Suppressor macrophage treated with lipopolysaccharide for 4 hours (primary cell): Measurements from ENCODE around the gene CERS6.
"Not testable (repeated sequence)": the region's sequence is repeated elsewhere in the genome, so short reads cannot be mapped to it uniquely, and the experiment has no call there.

Experiments used
- DNase-seq: peaks from one replicate; pipeline ENCODE4 v3.0.0-alpha.2; 2020

CERS6 gene

DNA sequence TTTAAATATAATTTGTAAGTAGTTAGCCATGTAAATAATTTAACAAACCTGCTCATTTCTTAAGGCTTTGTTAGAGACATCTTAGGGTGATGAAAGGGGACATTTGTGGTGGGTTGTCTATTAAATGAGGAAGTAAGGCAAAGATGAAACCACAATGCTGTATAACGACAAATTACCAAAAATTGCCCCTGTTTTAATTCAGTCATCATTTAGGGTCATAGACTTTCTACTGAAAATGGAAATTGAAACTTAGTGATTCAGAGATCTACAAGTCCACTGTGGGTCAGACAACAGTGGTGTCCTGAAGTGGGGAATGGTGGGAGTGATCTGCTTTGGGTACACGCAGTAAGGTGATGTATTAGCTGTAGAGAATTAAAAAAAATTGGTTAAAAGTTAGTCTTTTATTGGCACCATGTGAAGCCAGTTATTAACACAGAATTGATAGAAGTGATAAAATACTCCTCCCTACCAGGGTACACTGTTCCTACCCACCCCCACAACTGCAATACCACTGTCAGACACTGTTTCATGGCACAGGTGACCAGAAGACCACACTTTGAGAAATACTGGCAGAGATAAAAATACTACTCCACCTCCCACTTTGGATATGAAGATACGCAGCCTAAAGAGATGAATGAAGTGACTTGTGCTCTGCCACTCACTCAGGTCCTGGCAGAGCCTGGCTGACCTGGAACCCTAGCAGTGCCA, 13.4 kb downstream of the CERS6 start:
- peak; percentile 92 for DNase-seq

DNA sequence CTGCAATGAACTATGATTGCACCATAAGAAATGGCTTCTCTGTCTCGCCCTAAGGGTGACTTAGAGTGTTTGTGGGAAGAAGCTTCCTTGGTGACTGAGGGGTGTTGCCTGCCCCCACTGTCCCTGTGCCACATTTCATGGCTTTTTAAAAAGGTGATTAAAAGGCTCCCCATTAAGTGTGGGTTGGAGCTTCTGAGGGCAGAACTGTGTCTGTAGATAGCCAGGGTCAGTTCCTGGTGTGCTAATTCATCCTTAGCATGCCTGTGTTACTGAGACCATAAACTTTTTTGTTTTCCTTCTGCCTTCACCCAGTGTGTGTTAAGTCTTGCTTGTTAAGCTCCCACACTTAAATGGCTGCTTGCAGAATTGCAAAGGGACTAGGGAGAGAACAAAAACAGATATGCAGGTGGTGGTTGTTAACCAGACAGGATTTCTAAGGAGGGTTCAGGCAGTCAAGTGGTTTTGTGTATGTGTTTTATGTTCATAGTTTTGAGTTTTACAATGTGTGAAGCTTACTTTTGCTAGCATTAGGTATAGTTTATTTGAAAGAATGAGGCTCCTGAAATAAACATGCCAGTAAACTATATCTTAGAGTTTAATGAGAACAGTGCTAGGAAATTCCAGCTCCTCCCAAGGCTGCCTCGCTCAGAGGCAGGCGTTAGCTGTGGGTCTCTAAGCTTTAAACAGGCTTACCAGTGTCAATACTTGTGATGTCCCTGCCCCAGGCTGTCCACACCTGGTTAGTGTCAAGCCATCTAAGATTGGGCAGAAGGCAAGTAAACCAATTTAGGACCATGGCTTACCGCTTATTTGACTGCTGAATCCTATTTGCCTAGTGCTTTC, 14.5 kb downstream of the CERS6 start:
- peak; percentile 51 for DNase-seq

DNA sequence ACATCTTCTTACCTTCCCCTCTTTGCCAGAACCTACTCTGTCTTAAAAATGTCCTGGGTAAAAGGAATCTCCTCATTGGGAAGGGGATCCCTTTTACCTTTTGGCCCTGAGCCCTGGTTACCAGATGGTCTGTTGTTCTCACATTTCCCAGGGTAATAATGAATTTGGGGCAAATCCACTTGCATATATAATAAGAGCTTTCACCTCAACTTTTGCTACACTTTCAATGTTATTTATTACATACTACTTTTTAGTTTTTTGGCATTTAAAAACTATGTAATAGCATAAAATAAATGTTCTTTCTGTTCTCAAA, 15.0 kb downstream of the CERS6 start:
- no peak for DNase-seq

DNA sequence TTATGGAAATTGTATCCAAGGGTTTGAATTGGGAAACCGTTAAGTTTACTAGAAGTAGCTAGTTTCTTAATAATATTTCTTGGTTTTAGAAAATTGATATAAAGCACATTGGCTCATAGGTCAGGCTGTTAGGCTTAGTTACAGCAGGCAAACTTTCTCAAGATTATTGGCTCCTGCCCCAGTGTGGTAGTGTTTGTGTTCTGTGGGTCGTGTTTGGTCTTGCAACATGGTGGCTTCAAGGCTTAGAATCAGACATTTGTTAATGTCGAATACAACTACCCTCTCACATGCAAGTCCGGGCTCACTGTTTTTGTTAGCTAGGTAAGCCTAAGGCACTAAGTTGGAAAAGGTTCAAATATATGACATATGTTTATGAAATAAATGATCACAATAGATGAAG, 19.6 kb downstream of the CERS6 start:
- no peak for DNase-seq

DNA sequence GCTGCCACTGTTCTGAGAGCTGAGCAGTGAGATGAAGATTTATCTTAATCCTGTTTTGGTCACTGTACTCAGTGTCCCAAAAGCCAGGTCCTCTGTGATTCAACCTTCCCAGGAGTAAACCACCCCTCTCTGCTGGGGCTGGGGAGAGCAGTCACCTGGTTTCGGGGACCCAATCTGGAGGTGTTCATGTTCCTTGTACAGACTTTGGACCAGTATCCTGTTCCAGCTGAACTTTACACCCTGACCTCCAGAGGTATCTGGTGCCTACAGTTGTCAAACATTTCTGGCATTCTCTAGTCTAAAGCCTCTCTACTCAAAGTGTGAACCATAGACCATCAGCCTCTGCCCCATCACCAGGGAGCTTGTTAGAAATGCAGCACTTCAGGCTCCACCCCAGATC, 22.1 kb downstream of the CERS6 start:
- DNase-seq: no peak

- DNase-seq: no peak
Observed at GRCh38 chr2:168480356-168480755, 24.3 kb downstream of the CERS6 start.

GRCh38 chr2:168480825-168481585, 24.9 kb downstream of the CERS6 start:
- DNase-seq: no peak

DNA sequence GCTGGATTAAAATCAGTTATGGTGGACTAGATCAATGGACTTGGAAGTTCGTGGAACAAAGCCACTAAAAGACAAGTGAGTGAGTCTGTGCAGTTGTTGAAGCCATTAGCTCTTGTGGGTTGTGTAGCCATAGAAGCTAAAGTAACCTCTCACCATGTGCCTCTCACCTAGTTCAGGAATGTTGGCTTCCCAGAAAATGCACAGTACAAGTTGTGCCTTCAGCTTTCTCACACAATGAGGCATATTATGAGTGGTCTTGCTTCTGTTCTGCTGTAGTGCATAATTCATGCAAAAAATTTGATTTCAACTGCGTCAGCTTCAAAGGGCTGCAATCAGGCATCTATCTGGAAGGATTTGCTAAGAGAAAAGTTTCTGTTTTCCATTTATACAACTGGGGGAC, 26.2 kb downstream of the CERS6 start:
- DNase-seq: no peak

GRCh38 chr2:168482952-168483831, 27.1 kb downstream of the CERS6 start:
- DNase-seq: no peak

DNA sequence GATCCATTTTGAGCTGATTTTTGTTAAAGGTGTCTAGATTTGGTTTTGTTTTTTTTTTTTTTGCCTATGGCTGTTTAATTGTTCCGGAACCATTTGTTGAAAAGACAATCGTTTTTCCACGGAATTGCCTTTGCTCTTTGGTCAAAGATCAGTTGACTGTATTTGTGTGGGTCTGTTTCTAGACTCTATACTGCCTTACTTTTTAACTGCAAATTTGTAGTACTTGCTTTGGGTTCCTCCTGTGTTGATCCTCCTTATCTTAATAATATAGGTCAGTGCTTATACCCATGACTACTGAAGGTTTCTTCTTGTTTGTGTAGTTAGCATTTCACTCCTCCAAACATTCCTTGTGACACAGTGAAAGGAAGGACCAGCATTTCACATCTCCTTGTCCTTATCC, 30.4 kb downstream of the CERS6 start:
- DNase-seq: no peak

GRCh38 chr2:168490015-168490874, 34.2 kb downstream of the CERS6 start:
- DNase-seq: peak; percentile 87

- DNase-seq: peak; percentile 80
Observed at GRCh38 chr2:168490946-168491605, 35.0 kb downstream of the CERS6 start.

GRCh38 chr2:168491728-168492127, 35.7 kb downstream of the CERS6 start:
- not testable (repeated sequence) for DNase-seq

DNA sequence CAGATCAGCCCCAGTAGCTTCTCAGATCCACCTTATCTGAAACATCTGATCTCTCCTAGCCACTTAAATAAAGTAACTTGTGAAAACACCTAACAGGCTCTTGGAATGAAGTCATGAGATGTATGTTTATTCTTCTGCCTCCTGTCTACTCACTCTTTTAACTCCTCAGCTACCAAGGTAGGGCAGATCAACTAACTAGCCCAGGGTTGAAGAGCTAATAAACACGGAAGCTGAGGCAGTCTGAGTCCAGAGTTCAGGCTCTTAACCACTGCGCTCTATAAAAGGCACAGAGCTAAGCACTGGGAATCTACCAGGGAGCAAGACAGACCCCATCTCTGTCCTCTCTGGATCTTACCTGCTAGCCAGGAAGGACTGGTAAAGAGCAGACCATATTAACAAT, 37.1 kb downstream of the CERS6 start:
- not testable (repeated sequence) for DNase-seq

DNA sequence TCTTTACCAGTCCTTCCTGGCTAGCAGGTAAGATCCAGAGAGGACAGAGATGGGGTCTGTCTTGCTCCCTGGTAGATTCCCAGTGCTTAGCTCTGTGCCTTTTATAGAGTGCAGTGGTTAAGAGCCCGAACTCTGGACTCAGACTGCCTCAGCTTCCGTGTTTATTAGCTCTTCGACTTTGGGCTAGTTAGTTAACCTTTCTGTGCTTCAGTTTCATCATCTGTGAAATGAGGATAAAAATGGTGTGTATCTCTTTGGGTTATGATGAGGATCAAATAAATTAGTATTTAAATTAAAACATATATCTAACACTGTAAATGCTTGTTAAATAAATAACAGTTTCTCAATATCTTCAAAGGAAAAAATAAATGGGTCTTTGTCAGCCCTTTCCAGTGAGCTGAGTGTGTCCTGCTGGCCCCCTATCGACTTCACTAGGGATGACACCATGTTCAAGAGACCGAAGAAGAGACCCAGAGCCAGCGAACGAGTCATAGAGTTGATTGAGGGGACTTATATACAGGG, 38.2 kb downstream of the CERS6 start:
- DNase-seq: no peak

DNA sequence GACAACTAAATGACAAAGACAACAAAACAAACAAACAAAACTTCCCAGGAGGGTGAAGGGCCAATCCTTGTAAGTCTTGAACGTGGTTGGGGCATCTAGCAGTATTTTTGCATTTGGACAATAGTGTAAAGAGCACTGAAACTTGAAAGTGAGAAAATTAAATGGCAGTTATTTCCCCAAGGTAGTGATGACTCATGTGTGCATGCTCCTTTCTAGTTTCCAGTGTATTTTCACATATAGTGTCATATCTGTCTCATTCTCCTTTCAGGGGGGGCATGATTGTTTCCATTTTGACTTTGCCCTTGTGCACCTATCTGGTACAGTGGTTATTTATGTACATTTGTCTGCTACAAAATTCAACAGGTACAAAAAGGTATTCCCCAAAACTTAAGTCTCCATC, 39.5 kb downstream of the CERS6 start:
- DNase-seq: peak; percentile 32

- no peak for DNase-seq
Observed at GRCh38 chr2:168496906-168497305, 40.8 kb downstream of the CERS6 start.

DNA sequence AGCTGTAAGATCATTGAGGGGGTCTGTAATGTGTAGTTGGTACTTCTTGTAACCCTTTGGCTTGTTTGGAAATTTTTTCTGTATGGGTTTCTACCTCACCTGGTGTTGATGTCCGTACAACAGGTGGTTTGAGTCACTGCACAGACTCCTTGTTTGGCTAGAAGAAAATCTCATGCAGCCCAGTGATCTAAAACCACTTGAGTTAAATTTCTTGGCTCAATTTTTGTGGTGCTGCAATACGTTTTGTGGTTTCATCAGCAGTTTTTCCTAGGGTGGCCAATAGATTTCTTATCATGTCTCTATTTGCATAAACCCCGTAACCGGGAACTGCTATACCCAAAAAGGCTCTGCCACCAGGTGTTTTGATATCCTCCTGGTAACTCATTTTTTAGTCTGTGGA, 43.4 kb downstream of the CERS6 start:
- DNase-seq: no peak

DNA sequence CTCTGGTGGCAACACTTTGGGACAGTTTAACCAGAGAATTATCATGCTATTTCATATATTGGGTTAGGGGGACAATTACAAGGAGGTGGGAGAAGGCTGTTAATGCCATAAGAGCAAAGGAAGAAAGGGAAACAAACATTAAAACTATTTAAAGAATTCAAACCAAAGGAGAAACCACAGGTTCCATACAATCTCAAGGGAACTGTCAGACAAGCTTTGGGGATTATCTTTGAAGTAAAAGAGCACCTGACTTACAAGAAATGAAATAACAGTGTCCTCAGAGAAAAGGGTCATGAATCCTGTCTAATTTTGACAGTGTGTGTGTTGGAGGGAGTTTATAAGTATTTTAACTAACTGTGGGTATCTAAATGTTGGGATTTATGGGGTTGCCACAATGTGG, 44.4 kb downstream of the CERS6 start:
- DNase-seq: no peak

- DNase-seq: no peak
Observed at GRCh38 chr2:168501466-168502065, 45.5 kb downstream of the CERS6 start.

DNA sequence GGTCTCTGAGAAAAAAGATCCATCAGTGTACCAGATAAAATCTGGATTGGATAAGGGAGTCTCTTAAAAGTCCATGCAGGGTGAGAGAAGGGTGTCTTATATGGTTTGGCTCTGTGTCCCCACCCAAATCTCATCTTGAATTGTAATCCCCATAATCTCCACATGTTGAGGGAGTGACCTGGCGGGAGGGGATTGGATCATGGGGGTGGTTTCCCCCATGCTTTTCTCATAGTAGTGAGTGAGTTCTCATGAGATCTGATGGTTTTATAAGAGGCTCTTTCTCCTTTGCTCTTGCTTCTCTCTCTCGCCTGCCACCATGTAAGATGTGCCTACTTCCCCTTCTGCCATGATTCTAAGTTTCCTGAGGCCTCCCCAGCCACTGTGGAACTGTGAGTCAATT, 46.8 kb downstream of the CERS6 start:
- not testable (repeated sequence) for DNase-seq
